ENCODE results near the gene GLI3.

DNA sequence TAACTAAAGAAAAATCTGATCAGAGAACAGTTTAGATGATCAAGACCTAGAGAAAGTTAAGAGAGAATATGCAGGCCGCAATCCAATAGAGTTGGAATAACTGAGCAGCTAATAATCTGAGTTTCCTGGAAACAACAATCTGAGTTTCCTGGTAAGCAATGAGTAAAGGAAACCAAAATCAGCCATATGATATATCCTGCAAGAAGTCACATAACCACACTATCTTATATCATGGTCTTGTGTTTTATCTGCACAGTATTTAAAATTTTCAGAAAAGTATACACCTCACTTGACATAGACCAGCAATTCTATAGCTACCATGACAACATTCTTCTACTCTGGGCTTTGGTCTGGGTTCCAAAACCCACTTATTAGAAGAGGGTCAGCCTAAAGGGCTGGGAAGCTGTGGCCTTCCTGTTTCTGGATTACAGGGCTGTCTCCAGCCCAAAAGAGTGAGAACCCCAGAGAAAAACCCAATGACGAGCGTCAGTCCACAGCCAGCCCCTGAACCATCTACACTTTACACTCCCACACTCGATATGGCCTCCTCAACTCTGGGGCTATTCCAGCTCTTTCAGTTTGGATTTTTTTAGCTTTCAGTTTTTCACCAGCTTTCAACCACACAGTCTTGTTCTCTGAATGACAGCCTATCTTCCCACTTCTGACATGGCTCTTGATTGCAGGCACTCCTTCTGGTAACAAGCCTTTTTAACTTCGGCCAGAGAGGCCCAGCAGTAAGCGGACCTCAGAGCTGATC is 110.4 kb downstream of the GLI3 start:
- TF ChIP-seq ELF4 (IDR thresholded peaks at IDR 0.05) (no peak), CTBP1 (IDR thresholded peaks at IDR 0.05; ENCODE audit: borderline replicate concordance) (no peak), SUZ12 (IDR thresholded peaks at IDR 0.05) (no peak), ARNT (IDR thresholded peaks at IDR 0.05) (no peak)
